Nephron progenitor cell (in vitro differentiated cells): ENCODE measurements around the gene USP22.
A peak's percentile ranks its signal among the peaks of the same experiment; 100 is the strongest.

Experiments
- DNase-seq: peaks from one replicate; pipeline ENCODE4 v3.0.0; 2021
- H3K27ac Mint-ChIP-seq: 2 replicates; pipeline ENCODE4 v1.8.0; 2021; ENCODE audit warnings: mild to moderate bottlenecking, moderate library complexity, mixed read lengths
- H3K27me3 Mint-ChIP-seq: 2 replicates; pipeline ENCODE4 v1.8.0; 2021; ENCODE audit warnings: mild to moderate bottlenecking, low read depth, mixed read lengths; ENCODE audit not compliant: poor library complexity
- H3K36me3 Mint-ChIP-seq: 2 replicates; pipeline ENCODE4 v1.8.0; 2021; ENCODE audit warnings: low read depth, mixed read lengths
- H3K4me1 Mint-ChIP-seq: 2 replicates; pipeline ENCODE4 v1.8.0; 2021; ENCODE audit warnings: mixed read lengths
- H3K4me3 Mint-ChIP-seq: 2 replicates; pipeline ENCODE4 v1.8.0; 2021; ENCODE audit warnings: mild to moderate bottlenecking, moderate library complexity, mixed read lengths
- H3K9me3 Mint-ChIP-seq: 2 replicates; pipeline ENCODE4 v1.8.0; 2021; ENCODE audit warnings: mild to moderate bottlenecking, moderate library complexity, mixed read lengths
- CTCF ChIP-seq: fragments of 200-600 bp; sonication (generic); IDR thresholded peaks from 2 replicates; pipeline ENCODE4 v1.5.0; 2021; ENCODE audit warnings: antibody characterized with exemption

The USP22 gene

GRCh38 chr17:21017256-21017655, 25.6 kb downstream of the USP22 start:
- peak overlapping the region; percentile 51 for H3K27ac Mint-ChIP-seq
- no peak for DNase-seq
- peaks cover 4% of the 10 kb centered on the region for H3K4me1 Mint-ChIP-seq
- peaks cover 91% of the 10 kb centered on the region for H3K36me3 Mint-ChIP-seq
- no peaks in the 10 kb centered on the region for H3K9me3 Mint-ChIP-seq
- no peak for TF ChIP-seq CTCF
- H3K27me3 Mint-ChIP-seq, result no peaks in the 10 kb centered on the region
- no peak overlapping the region for H3K4me3 Mint-ChIP-seq

GRCh38 chr17:21016826-21017225, 26.0 kb downstream of the USP22 start:
- Mint-ChIP-seq H3K27ac (no peak overlapping the region), H3K9me3 (no peaks in the 10 kb centered on the region), H3K27me3 (no peaks in the 10 kb centered on the region)

GRCh38 chr17:21015564-21015963, 27.2 kb downstream of the USP22 start:
- H3K36me3 Mint-ChIP-seq, result peaks cover 96% of the 10 kb centered on the region
- H3K4me1 Mint-ChIP-seq, result peaks cover 4% of the 10 kb centered on the region
- H3K9me3 Mint-ChIP-seq, result no peaks in the 10 kb centered on the region
- H3K27ac Mint-ChIP-seq, result peak overlapping the region; percentile 77
- peaks cover 2% of the 10 kb centered on the region for H3K27me3 Mint-ChIP-seq
- TF ChIP-seq CTCF, result no peak
- DNase-seq, result no peak
- H3K4me3 Mint-ChIP-seq, result no peak overlapping the region

More at GRCh38 chr17:21016826-21017225, 26.0 kb downstream of the USP22 start:
- Mint-ChIP-seq H3K36me3 (peaks cover 96% of the 10 kb centered on the region), H3K4me3 (no peak overlapping the region), H3K4me1 (peaks cover 4% of the 10 kb centered on the region)
- TF ChIP-seq CTCF, result no peak
- DNase-seq, result no peak

- DNase-seq, result no peak
- Mint-ChIP-seq H3K4me3 (no peak overlapping the region), H3K36me3 (peaks cover 94% of the 10 kb centered on the region), H3K27ac (no peak overlapping the region), H3K4me1 (no peaks in the 10 kb centered on the region), H3K9me3 (no peaks in the 10 kb centered on the region), H3K27me3 (peaks cover 3% of the 10 kb centered on the region)
- no peak for TF ChIP-seq CTCF
These were observed 28.3 kb downstream of the USP22 start for GRCh38 chr17:21014498-21014897.

- Mint-ChIP-seq H3K27me3 (peaks cover 3% of the 10 kb centered on the region), H3K9me3 (no peaks in the 10 kb centered on the region), H3K4me1 (no peaks in the 10 kb centered on the region), H3K4me3 (no peak overlapping the region), H3K27ac (no peak overlapping the region), H3K36me3 (peaks cover 94% of the 10 kb centered on the region)
- TF ChIP-seq CTCF, result no peak
- no peak for DNase-seq
These were observed 28.8 kb downstream of the USP22 start for GRCh38 chr17:21013983-21014382.

- Mint-ChIP-seq H3K27me3 (peaks cover 3% of the 10 kb centered on the region), H3K4me1 (no peaks in the 10 kb centered on the region), H3K36me3 (peaks cover 93% of the 10 kb centered on the region), H3K27ac (no peak overlapping the region), H3K9me3 (no peaks in the 10 kb centered on the region), H3K4me3 (no peak overlapping the region)
- DNase-seq, result no peak
- TF ChIP-seq CTCF, result no peak
These were observed 30.1 kb downstream of the USP22 start for GRCh38 chr17:21012736-21013135.
